OCI-LY3 (cell line): ENCODE results near the gene PICK1.

ENCODE experiments used
- H2AFZ ChIP-seq: fragments of 200-600, 300-600 bp; shearing (Covaris generic); 2 replicates; pipeline ENCODE4 v1.6.0; 2014; ENCODE audit warnings: antibody characterized with exemption, low read depth, low read length
- H3K27ac ChIP-seq: fragments of 200-600, 300-600 bp; sonication (generic); 2 replicates; pipeline ENCODE4 v1.5.1; 2014; ENCODE audit warnings: mild to moderate bottlenecking, low read length, moderate library complexity, mixed read lengths
- H3K27me3 ChIP-seq: fragments of 200-600, 300-600 bp; sonication (generic); 2 replicates; pipeline ENCODE4 v1.6.1; 2014; ENCODE audit warnings: low read depth, low read length, mixed read lengths
- H3K36me3 ChIP-seq: fragments of 200-600, 300-600 bp; sonication (generic); replicated peaks from 2 replicates; pipeline ENCODE3; 2014; ENCODE audit warnings: low read depth, low read length, mixed read lengths
- H3K4me1 ChIP-seq: fragments of 300-600, 200-600 bp; sonication (generic); 2 replicates; pipeline ENCODE4 v1.6.1; 2014; ENCODE audit warnings: low read length, mixed read lengths
- H3K4me2 ChIP-seq: fragments of 200-600, 300-600 bp; sonication (generic); 2 replicates; pipeline ENCODE4 v1.6.1; 2014; ENCODE audit warnings: low read length, mixed read lengths
- H3K4me3 ChIP-seq: fragments of 300-600, 200-600 bp; sonication (generic); 2 replicates; pipeline ENCODE4 v1.5.1; 2014; ENCODE audit warnings: antibody characterized with exemption, mild to moderate bottlenecking, low read length, moderate library complexity
- H3K79me2 ChIP-seq: fragments of 300-600, 200-600 bp; shearing (Covaris generic); 2 replicates; pipeline ENCODE4 v1.6.1; 2014; ENCODE audit warnings: mild to moderate bottlenecking, low read length, mixed read lengths
- H3K9ac ChIP-seq: fragments of 300-600, 200-600 bp; shearing (Covaris generic); 2 replicates; pipeline ENCODE4 v1.6.0; 2014; ENCODE audit warnings: mild to moderate bottlenecking, low read length, moderate library complexity
- H3K9me3 ChIP-seq: fragments of 200-600, 300-600 bp; shearing (Covaris generic); 2 replicates; pipeline ENCODE4 v1.6.1; 2014; ENCODE audit warnings: low read length, mixed read lengths; ENCODE audit not compliant: insufficient read depth
- H4K20me1 ChIP-seq: fragments of 200-600, 300-600 bp; sonication (generic); 2 replicates; pipeline ENCODE4 v1.6.1; 2016; ENCODE audit warnings: low read length, mixed read lengths; ENCODE audit not compliant: insufficient read depth
- CTCF ChIP-seq: fragments of 200-600, 300-600 bp; sonication (generic); IDR thresholded peaks from 2 replicates; pipeline ENCODE4 v1.5.1; 2014; ENCODE audit warnings: antibody characterized with exemption, low read length, low read depth
- EZH2phosphoT487 ChIP-seq: fragments of 200-600 bp; shearing (Covaris generic); IDR thresholded peaks from 2 replicates; pipeline ENCODE4 v1.6.1; 2018; ENCODE audit warnings: antibody characterized with exemption, mixed run types, low read depth

The PICK1 gene

GRCh38 chr22:38081941-38082828 is 25.0 kb downstream of the PICK1 start:
- Histone ChIP-seq H3K27me3 (no peaks in the 10 kb centered on the region), H3K9me3 (no peaks in the 10 kb centered on the region), H2AFZ (no peak overlapping the region), H3K4me2 (no peak overlapping the region), H3K36me3 (no peaks in the 10 kb centered on the region), H3K79me2 (no peaks in the 10 kb centered on the region), H3K4me1 (no peaks in the 10 kb centered on the region), H3K4me3 (no peak overlapping the region), H4K20me1 (no peaks in the 10 kb centered on the region), H3K9ac (no peak overlapping the region), H3K27ac (no peak overlapping the region)
- no peak for TF ChIP-seq EZH2phosphoT487
- no peak for TF ChIP-seq CTCF

GRCh38 chr22:38082986-38083710 is 25.9 kb downstream of the PICK1 start:
- no peak overlapping the region for H3K9ac ChIP-seq
- no peak overlapping the region for H2AFZ ChIP-seq
- H3K4me3 ChIP-seq: no peak overlapping the region
- no peaks in the 10 kb centered on the region for H3K4me1 ChIP-seq
- H3K79me2 ChIP-seq: no peaks in the 10 kb centered on the region
- no peaks in the 10 kb centered on the region for H3K9me3 ChIP-seq
- no peak overlapping the region for H3K27ac ChIP-seq
- H3K4me2 ChIP-seq: no peak overlapping the region
- no peaks in the 10 kb centered on the region for H4K20me1 ChIP-seq
- H3K27me3 ChIP-seq: no peaks in the 10 kb centered on the region
- H3K36me3 ChIP-seq: no peaks in the 10 kb centered on the region
- TF ChIP-seq EZH2phosphoT487: no peak
- no peak for TF ChIP-seq CTCF

GRCh38 chr22:38083931-38084631 is 26.9 kb downstream of the PICK1 start, which contains the start of gene SLC16A8:
Gene SLC16A8 (minus strand): TSS chr22:38084184. CDS start chr22:38082873, 1,311 bp downstream.
- TF ChIP-seq CTCF: no peak
- TF ChIP-seq EZH2phosphoT487: no peak
- Histone ChIP-seq H3K27me3 (no peaks in the 10 kb centered on the region), H3K36me3 (no peaks in the 10 kb centered on the region), H3K79me2 (no peaks in the 10 kb centered on the region), H3K9ac (no peak within 1 kb of the TSS), H3K4me3 (no peak within 1 kb of the TSS), H3K4me2 (no peak within 1 kb of the TSS), H2AFZ (no peak within 1 kb of the TSS), H3K27ac (no peak within 1 kb of the TSS), H4K20me1 (no peaks in the 10 kb centered on the region), H3K9me3 (no peaks in the 10 kb centered on the region), H3K4me1 (no peaks in the 10 kb centered on the region)

GRCh38 chr22:38085056-38085455 is 27.9 kb downstream of the PICK1 start:
- H3K36me3 ChIP-seq: no peaks in the 10 kb centered on the region
- no peak overlapping the region for H3K9ac ChIP-seq
- no peaks in the 10 kb centered on the region for H3K79me2 ChIP-seq
- H3K4me2 ChIP-seq: no peak overlapping the region
- TF ChIP-seq CTCF: no peak
- no peak for TF ChIP-seq EZH2phosphoT487
- no peaks in the 10 kb centered on the region for H4K20me1 ChIP-seq
- H3K4me1 ChIP-seq: no peaks in the 10 kb centered on the region
- no peak overlapping the region for H2AFZ ChIP-seq
- H3K9me3 ChIP-seq: no peaks in the 10 kb centered on the region
- H3K27me3 ChIP-seq: no peaks in the 10 kb centered on the region
- no peak overlapping the region for H3K27ac ChIP-seq
- H3K4me3 ChIP-seq: no peak overlapping the region
